Spleen (tissue), 11 donors: ENCODE results near the gene DECR2. TPM values are rescaled to one million over a fixed set of nuclear protein-coding genes. Genes with fewer than 3 reads are reported as not detected.

Experiments used
- DNase-seq: peaks from one replicate; pipeline ENCODE4 v3.0.0-alpha.2; 2020
- H3K27ac ChIP-seq, 8 donors: fragments of 200-600 bp; sonication (generic) in 7 of 8; 1 replicate in 4 of 8; 2 replicates in 4 of 8; pipeline versions ENCODE4 v1.5.0 to v1.8.0; 2016 to 2021; ENCODE audit warnings: inconsistent platforms in 4 of 8, mild to moderate bottlenecking in 4 of 8, moderate library complexity in 1 of 8
- H3K27me3 ChIP-seq, 7 donors: fragments of 200-600 bp; sonication (generic) in 6 of 7; replicated peaks in 1 of 7; 1 replicate in 4 of 7; 2 replicates in 3 of 7; pipeline versions ENCODE4 v1.5.0 to v1.8.0; 2016 to 2021; ENCODE audit warnings: inconsistent platforms in 3 of 7, mild to moderate bottlenecking in 1 of 7
- H3K36me3 ChIP-seq, 6 donors: fragments of 200-600 bp; sonication (generic) in 5 of 6; 1 replicate in 4 of 6; 2 replicates in 2 of 6; pipeline versions ENCODE4 v1.5.0 to v1.8.0; 2016 to 2021; ENCODE audit warnings: inconsistent platforms in 2 of 6
- H3K4me1 ChIP-seq, 6 donors: fragments of 200-600 bp; sonication (generic) in 5 of 6; 1 replicate in 3 of 6; 2 replicates in 3 of 6; pipeline versions ENCODE4 v1.5.0 to v1.8.0; 2016 to 2021; ENCODE audit warnings: inconsistent platforms in 3 of 6
- H3K4me3 ChIP-seq, 8 donors: fragments of 200-600 bp; sonication (generic) in 7 of 8; 1 replicate in 4 of 8; 2 replicates in 4 of 8; pipeline versions ENCODE4 v1.5.0 to v1.8.0; 2016 to 2021; ENCODE audit warnings: inconsistent platforms in 4 of 8, mild to moderate bottlenecking in 4 of 8, moderate library complexity in 2 of 8
- H3K9me3 ChIP-seq, 8 donors: fragments of 200-600 bp; sonication (generic) in 7 of 8; 1 replicate in 4 of 8; 2 replicates in 4 of 8; pipeline versions ENCODE4 v1.5.0 to v1.8.0; 2016 to 2021; ENCODE audit warnings: inconsistent platforms in 4 of 8
- CTCF ChIP-seq, 11 experiments: fragments of 200-600 bp in 7 of 11; fragments of 450-650 bp in 4 of 11; sonication (generic) in 4 of 11; IDR thresholded peaks in 8 of 11; conservative IDR thresholded peaks in 3 of 11; 1 replicate in 7 of 11; 2 replicates in 4 of 11; pipeline versions ENCODE4 v1.4.0 to v1.8.0; 2016 to 2021; ENCODE audit warnings: antibody characterized with exemption in 11 of 11, inconsistent platforms in 4 of 11, mild to moderate bottlenecking in 1 of 11
- POLR2A ChIP-seq, 3 donors: fragments of 450-650 bp; IDR thresholded peaks; one replicate each; pipeline ENCODE4 v1.5.1; 2017; ENCODE audit warnings: antibody characterized with exemption in 3 of 3, mild to moderate bottlenecking in 1 of 3
- POLR2AphosphoS5 ChIP-seq, 3 donors: sonication (generic); formaldehyde crosslinking; IDR thresholded peaks; one replicate each; pipeline ENCODE4 v1.5.1; 2017; ENCODE audit warnings: antibody characterized with exemption in 3 of 3
- WGBS, 5 donors: extraction: QIAGEN DNeasy Blood & Tissue Kit in 3 of 5; methylation state at CpG; one replicate each; pipeline versions ENCODE4 v1.1.5 to v1.1.7; 2013 to 2018; 5-methylcytosine and 5-hydroxymethylcytosine counted together
- intact Hi-C: fragments of 100-400 bp; cut with DNase I; formaldehyde crosslinking; loops from one replicate; pipeline ENCODE4 v1.15.0; 2023; ENCODE audit warnings: low total_unique reads
- polyA plus RNA-seq, 3 donors: library from polyadenylated mRNA; stranded (reverse); fragments of 200-250 nt; gene quantifications; one replicate each; pipeline ENCODE4 v1.2.1, GENCODE V29; 2013
- total RNA-seq, 7 donors: library from RNA; depleted of rRNA in 3 of 7; stranded (reverse); fragments of >200 nt in 3 of 7; fragmentation: NEBNext Ultra II Directional in 4 of 7; extraction: Animal tissue kit (Norgen Biotek cat#: 25700) in 4 of 7; gene quantifications; one replicate each; pipeline versions ENCODE4 v1.1.0 to v1.2.1, GENCODE V29; 2016 to 2021
- donor health status: healthy with polysubstance abuse.
- donor health status: DM: no; HTN: no; CAD: no; lungs with moderate emphysema.
- donor health status: DM: no; HTN: no; CAD: no.
- donor health status: Bipolar disorder and iron deficiency.
- donor health status: healthy.
- donor health status: DM: no; HTN: no; CAD: no.
- donor health status: DM: yes; HTN: yes; CAD: no.

Gene DECR2
- total and polyA plus RNA-seq, 10 donors: 8.9 to 19.5 (median 12.0) TPM

- Histone ChIP-seq H3K4me3 (no peak overlapping the region), H3K9me3 (no peaks in the 10 kb centered on the region), H3K27me3 (no peaks in the 10 kb centered on the region), H3K4me1 (peaks cover 0 to 13% (median 3%) of the 10 kb centered on the region in 6 donors), H3K27ac (no peak overlapping the region), H3K36me3 (peaks cover 0 to 7% (median 0%) of the 10 kb centered on the region in 6 donors)
- intact Hi-C loops: no loop called here
- TF ChIP-seq POLR2A (IDR thresholded peaks at IDR 0.05) (no peak), CTCF (IDR thresholded peaks at IDR 0.05 in 8 of 11, conservative IDR thresholded peaks at IDR 0.05 in 3 of 11) (no peak), POLR2AphosphoS5 (IDR thresholded peaks at IDR 0.05) (no peak)
- no peak for DNase-seq
- 79 to 89% (median 86%) methylated on average over 2 to 4 of the region's 4 CpGs for WGBS, 5 donors
These were observed 43.9 kb downstream of the DECR2 start for GRCh38 chr16:445566-445965.

DNA sequence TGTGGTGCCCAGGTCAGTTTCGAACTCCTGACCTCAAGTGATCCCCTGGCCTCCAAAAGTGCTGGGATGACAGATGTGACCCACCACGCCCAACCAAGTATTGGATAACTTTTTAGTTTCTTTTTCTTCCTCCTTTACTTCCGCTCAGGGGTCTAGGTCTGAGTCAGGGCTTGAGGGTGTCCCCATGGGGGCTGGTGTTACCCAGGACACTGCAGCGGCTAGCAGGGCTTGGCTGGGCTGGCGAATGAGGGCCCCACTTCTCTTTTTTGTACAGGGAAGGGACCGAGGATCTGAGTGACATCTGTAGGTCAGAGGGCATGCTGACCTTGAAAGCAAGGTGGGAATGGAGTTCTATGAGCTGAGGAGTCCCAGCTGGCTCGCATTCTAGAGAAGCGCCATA, 48.7 kb downstream of the DECR2 start:
- H3K9me3 ChIP-seq: no peaks in the 10 kb centered on the region
- WGBS, 5 donors: 55 to 81% (median 68%) methylated on average over 8 of the region's 8 CpGs
- intact Hi-C loops: no loop called here
- H3K27me3 ChIP-seq: no peaks in the 10 kb centered on the region
- H3K4me3 ChIP-seq: no peak overlapping the region
- DNase-seq: no peak
- peaks cover 0 to 10% (median 3%) of the 10 kb centered on the region in 6 donors for H3K4me1 ChIP-seq
- TF ChIP-seq POLR2AphosphoS5 (IDR thresholded peaks at IDR 0.05): no peak
- no peak for TF ChIP-seq POLR2A (IDR thresholded peaks at IDR 0.05)
- no peak for TF ChIP-seq CTCF (IDR thresholded peaks at IDR 0.05 in 8 of 11, conservative IDR thresholded peaks at IDR 0.05 in 3 of 11)
- H3K27ac ChIP-seq: no peak overlapping the region
- H3K36me3 ChIP-seq: no peaks in the 10 kb centered on the region

GRCh38 chr16:450785-451512, 49.3 kb downstream of the DECR2 start:
- Histone ChIP-seq H3K4me3 (no peak overlapping the region), H3K9me3 (no peaks in the 10 kb centered on the region), H3K36me3 (no peaks in the 10 kb centered on the region), H3K27ac (no peak overlapping the region), H3K4me1 (peaks cover 0 to 10% (median 3%) of the 10 kb centered on the region in 6 donors), H3K27me3 (no peaks in the 10 kb centered on the region)
- WGBS, 5 donors: 74 to 83% (median 80%) methylated on average over 11 to 14 of the region's 14 CpGs
- TF ChIP-seq POLR2AphosphoS5 (IDR thresholded peaks at IDR 0.05) (no peak), CTCF (IDR thresholded peaks at IDR 0.05 in 8 of 11, conservative IDR thresholded peaks at IDR 0.05 in 3 of 11) (no peak), POLR2A (IDR thresholded peaks at IDR 0.05) (no peak)
- intact Hi-C loops: no loop called here
- DNase-seq: no peak

GRCh38 chr16:454397-454940, 52.8 kb downstream of the DECR2 start:
- no peaks in the 10 kb centered on the region for H3K36me3 ChIP-seq
- TF ChIP-seq CTCF (IDR thresholded peaks at IDR 0.05 in 8 of 11, conservative IDR thresholded peaks at IDR 0.05 in 3 of 11) (no peak), POLR2AphosphoS5 (IDR thresholded peaks at IDR 0.05) (no peak), POLR2A (IDR thresholded peaks at IDR 0.05) (no peak)
- H3K27me3 ChIP-seq: no peaks in the 10 kb centered on the region
- 85 to 91% (median 88%) methylated on average over 13 of the region's 13 CpGs for WGBS, 5 donors
- H3K4me3 ChIP-seq: no peak overlapping the region
- H3K4me1 ChIP-seq: peaks cover 0 to 16% (median 3%) of the 10 kb centered on the region in 6 donors
- DNase-seq: no peak
- intact Hi-C loops: no loop called here
- H3K27ac ChIP-seq: no peak overlapping the region
- H3K9me3 ChIP-seq: no peaks in the 10 kb centered on the region
